NCI-H2196 treated with DMSO at 0.1 percent for 48 hours (cell line): Measurements from ENCODE around the gene AFAP1L1.

Source experiments
- DNase-seq: peaks from one replicate; lab custom pipeline; 2025; ENCODE audit not compliant: unreplicated experiment; lab: John Stamatoyannopoulos, UW

The AFAP1L1 gene

DNA sequence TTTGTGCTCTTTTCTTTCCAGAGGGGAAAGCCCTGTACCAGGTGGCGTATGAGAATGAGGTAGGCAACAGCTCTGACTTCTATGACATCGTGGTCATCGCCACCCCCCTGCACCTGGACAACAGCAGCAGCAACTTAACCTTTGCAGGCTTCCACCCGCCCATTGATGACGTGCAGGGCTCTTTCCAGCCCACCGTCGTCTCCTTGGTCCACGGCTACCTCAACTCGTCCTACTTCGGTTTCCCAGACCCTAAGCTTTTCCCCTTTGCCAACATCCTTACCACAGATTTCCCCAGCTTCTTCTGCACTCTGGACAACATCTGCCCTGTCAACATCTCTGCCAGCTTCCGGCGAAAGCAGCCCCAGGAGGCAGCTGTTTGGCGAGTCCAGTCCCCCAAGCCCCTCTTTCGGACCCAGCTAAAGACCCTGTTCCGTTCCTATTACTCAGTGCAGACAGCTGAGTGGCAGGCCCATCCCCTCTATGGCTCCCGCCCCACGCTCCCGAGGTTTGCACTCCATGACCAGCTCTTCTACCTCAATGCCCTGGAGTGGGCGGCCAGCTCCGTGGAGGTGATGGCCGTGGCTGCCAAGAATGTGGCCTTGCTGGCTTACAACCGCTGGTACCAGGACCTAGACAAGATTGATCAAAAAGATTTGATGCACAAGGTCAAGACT, 96.5 kb downstream of the AFAP1L1 start:
- no peak for DNase-seq

DNA sequence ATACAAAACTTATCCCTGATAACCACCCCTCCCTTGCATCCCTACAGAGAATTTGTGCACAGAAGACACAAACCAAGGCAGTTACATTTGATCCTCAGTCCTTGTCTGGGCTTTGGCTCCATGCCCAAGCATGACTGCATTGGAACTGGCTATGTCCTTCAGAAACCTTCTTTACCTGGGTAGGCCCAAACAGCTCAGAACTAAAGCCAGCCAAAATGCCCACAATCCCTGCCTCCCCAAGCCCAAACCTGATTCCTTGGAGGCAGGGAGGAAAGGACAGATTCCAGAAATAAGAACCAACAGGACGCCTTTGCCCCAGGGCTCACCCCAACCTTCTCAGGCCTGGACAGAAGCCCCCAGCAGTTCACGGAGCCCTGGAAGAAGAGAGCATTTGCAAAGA, 99.2 kb downstream of the AFAP1L1 start:
- no peak for DNase-seq

DNA sequence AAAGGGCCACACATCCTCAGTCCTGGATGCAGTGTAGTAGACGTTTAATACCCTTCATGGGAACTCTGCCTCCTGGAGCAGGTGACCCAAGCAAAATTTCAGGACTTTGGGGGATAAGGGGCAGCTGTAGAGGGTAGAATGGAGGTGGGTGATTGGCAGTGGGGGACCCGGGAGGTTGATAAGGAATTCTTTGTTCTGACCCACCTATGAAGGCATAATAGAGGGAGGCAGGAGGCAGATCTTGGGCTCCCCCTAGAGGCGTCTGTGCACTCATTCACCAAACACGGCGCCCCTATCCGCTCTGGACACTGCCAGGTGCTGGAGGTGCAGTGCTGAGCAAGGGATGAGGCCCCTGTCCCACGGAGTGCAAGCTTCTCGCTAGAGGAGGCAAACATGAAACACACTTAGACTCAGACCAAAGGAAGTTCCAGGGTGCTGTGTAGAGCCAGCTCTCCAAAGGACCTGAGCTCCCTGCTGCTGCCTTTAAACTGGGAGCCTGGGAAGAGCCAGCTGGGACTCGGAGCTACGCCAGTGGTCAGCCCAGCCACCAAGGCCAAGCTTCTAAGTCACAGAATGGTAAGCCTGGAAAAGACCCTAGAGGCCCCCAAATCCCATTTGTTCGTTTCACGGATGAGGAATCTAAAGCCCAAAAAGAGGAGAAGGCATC, 99.8 kb downstream of the AFAP1L1 start:
- DNase-seq = peak; percentile 54

DNA sequence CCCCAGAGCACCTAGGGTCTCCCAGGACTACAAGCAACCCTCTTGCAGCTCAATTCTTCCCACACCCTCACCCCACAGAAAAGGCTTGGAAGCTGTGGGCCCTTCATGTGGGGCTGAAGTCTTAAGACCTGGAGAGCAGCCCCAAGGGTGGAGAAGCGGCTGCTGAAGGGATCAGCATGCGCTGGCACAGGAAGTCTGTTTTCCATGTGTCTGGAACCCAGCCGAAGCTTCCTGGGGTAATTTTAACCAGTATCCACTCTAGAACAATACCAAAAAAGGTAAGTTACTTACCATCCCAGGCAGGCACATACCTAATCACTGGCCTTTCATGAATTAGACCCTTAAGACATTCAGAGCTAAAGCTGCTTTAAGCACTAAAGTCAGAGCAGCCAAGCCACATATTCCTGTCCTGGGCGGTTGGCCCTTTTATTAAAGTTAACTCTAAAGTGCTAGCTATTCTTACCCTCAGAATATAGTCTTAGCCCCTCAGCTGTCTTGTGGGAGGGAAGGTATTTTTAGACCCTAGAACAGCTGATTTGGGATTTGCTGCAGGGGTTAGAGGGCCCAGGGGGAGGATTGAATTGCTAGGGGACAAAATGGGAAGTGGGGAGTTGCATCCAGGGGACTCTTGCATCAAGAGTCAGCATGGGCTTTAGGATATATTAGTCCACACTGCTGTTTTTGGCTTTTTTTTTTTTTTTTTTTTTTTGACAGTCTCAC, 100.6 kb downstream of the AFAP1L1 start:
- no peak for DNase-seq

- no peak for DNase-seq
Observed at GRCh38 chr5:149372932-149373331, 101.3 kb downstream of the AFAP1L1 start.

- no peak for DNase-seq
Observed at GRCh38 chr5:149374303-149374702, 102.6 kb downstream of the AFAP1L1 start.

DNA sequence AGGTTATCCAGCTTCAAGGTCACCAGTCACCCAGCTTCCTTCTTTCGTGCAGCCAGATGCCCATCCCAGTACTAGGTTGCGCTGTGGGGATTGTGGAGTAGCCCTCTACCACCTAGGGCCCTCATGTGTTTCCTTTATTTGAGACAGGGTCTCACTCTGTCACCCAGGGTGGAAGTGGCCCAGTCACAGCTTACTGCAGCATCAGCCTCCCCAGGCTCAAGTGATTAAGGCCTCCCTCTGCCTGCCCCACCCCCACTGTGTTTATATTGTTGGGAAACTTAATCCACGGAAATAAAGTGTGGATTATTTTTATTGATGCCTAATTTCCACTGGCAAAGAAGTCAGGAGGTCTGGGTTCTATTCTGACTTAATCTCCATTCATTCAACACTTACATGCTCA, 103.1 kb downstream of the AFAP1L1 start:
- DNase-seq = no peak

GRCh38 chr5:149375434-149375833, 103.8 kb downstream of the AFAP1L1 start:
- no peak for DNase-seq

GRCh38 chr5:149376104-149376503, 104.4 kb downstream of the AFAP1L1 start:
- no peak for DNase-seq

- DNase-seq = no peak
Observed at GRCh38 chr5:149376711-149377447, 105.2 kb downstream of the AFAP1L1 start.

- DNase-seq = no peak
Observed at GRCh38 chr5:149378241-149378820, 106.7 kb downstream of the AFAP1L1 start.

DNA sequence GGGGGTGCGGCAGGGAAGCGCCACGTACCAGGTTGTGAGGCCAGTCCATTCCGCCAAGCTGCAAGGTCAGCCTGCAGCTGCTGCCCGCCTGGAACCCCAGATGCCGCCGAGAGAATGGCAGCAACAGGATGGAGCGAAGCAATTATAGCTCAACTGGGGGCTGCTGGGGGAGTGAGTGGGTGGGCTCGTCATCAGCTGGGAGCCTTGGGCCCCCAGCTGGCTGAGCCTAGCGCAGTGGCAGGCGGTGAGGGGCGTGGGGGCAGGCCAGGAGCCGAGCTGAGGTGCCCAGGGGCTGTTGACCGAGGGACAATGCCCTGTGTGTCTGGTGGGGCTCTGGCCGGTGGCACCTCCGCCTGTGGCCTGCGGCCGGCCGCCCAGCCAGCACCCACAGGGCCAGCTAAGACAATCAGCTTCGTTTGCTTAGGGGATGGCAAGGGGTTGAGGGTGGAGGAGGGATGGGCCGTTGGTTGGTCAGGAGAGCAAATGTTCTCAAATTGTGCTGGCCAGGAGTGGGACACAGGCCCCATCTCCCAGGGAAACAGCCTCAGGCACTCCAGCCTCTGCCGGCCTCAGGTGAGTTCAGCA, 107.6 kb downstream of the AFAP1L1 start, which contains the start of gene IL17B:
IL17B (minus strand) TSS at position 116 of the 585 bp plus-strand sequence; CDS start at position 49, 67 bp downstream.
- no peak for DNase-seq

DNA sequence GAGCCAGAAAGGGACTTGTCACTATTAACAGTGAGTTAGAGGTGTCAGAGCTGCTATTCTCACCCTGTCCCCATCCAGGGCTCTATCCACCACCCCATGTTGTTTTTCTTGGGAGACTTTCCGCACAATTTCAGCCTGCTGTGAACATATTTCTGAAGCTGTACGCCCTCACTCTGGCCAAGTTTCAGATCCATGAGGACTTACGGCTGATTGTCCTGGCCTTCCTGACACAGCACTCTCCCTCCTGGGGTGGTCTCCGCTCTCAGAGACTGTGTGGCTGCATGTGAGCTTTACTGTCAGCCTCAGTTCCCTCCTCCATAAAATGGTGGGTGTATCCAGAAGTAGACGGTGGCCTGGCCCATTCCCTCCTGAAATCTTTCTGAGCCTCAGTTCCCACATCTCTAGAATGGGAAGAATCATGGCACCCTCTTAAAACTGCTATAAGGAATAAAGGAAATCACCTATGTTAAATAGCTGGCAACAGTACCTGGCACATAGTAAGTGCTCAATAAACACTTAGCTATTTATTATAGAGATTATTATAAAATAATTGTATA, 108.2 kb downstream of the AFAP1L1 start:
- DNase-seq = no peak

- DNase-seq = no peak
Observed at GRCh38 chr5:149380466-149381121, 108.9 kb downstream of the AFAP1L1 start.

GRCh38 chr5:149381261-149381985, 109.8 kb downstream of the AFAP1L1 start:
- DNase-seq = no peak

- peak; percentile 20 for DNase-seq
Observed at GRCh38 chr5:149381986-149382338, 110.3 kb downstream of the AFAP1L1 start.

DNA sequence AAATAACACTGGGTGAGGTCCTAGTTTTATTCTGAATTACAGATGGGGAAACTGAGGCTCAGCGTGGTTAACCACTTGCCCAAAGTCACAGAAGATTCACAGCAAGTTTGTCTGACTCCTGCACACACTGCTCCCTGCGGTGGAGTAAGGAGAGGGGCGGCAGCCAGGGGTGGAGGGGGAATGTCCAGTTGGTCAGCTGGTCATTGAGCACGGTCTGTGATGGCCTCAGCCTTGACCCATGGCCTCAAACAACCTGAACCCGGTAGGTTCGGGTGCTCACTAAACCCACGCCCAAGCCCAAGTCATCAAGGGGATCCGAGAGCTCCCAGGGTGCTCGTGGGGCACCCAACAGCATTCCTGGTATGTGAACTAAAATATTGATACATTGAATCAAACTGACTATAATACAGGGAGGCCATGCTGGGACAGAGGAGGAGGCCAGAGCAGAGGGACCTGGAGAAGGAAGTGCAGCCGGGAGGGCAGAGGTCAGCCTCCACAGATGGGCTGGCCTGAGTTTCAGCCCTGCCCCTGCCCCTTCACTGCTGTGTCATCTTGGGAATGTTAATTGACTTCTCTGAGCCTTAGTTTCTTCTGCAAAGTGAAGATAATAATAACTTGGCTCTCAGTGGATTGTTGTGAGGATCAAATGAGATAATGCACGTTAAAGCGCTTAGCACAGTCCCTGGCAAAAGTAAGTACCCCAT, 111.0 kb downstream of the AFAP1L1 start:
- no peak for DNase-seq

DNA sequence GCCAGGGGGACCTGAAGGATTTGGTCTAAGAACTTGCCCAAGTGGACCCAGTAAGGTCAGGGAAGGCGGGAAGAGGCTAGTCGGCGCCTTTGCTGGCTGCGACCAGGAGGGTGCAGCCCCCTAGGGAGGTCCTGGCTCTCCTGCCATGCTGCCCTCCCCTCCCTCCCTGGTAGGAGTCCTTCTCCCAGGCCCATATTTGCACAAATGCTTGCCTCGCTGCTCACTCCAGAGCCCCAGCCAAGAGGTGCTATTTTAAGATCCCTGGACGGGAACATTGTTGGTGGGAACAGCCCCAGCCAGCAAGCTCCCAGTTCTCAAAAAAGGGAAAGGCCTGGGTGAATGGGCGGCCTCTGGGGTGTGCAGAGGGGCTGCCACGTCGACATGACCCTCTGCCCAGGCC, 111.7 kb downstream of the AFAP1L1 start:
- no peak for DNase-seq

DNA sequence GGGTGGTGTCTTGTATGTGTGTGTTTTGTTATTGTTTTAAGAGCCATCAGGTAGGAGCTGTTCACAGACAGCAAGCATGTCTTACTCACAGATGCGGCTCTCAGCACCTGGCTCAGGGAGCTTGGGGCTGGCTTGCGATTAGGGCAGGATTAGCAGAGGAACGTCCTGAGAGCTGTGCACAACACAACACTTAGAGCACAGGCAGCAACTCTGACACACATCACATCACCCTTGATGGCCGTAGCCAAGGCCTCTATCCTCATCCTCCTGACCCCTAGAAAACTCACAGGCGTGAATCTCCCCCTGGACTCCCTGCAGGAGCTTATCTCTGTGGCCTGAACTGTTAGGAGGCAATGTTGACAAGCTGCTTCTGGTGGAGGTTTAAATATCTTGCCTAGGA, 114.5 kb downstream of the AFAP1L1 start:
- no peak for DNase-seq
